Inflammatory macrophage treated with lipopolysaccharide for 4 hours (primary cell): ENCODE results near the gene PNLDC1.
"Not testable (repeated sequence)": the region's sequence is repeated elsewhere in the genome, so short reads cannot be mapped to it uniquely, and the experiment has no call there.

Source experiments
- DNase-seq: peaks from one replicate; pipeline ENCODE4 v3.0.0-alpha.2; 2020

Gene PNLDC1

GRCh38 chr6:159821122-159821521, 21.0 kb downstream of the PNLDC1 start:
- DNase-seq = no peak

GRCh38 chr6:159821726-159822125, 21.6 kb downstream of the PNLDC1 start:
- DNase-seq = no peak

- DNase-seq = no peak
Measured at GRCh38 chr6:159823953-159824352, 23.9 kb downstream of the PNLDC1 start.

GRCh38 chr6:159824690-159825089, 24.6 kb downstream of the PNLDC1 start:
- not testable (repeated sequence) for DNase-seq

- DNase-seq = no peak
Measured at GRCh38 chr6:159826004-159826403, 25.9 kb downstream of the PNLDC1 start.

- no peak for DNase-seq
Measured at GRCh38 chr6:159826968-159827647, 27.0 kb downstream of the PNLDC1 start.

GRCh38 chr6:159828074-159828473, 28.0 kb downstream of the PNLDC1 start:
- DNase-seq = no peak

- DNase-seq = peak; percentile 32
Measured at GRCh38 chr6:159829526-159829925, 29.4 kb downstream of the PNLDC1 start.

- no peak for DNase-seq
Measured at GRCh38 chr6:159830501-159831372, 30.7 kb downstream of the PNLDC1 start.

- no peak for DNase-seq
Measured at GRCh38 chr6:159831373-159831679, 31.2 kb downstream of the PNLDC1 start.

- no peak for DNase-seq
Measured at GRCh38 chr6:159832946-159833345, 32.9 kb downstream of the PNLDC1 start.

GRCh38 chr6:159833556-159833955, 33.5 kb downstream of the PNLDC1 start:
- DNase-seq = no peak

GRCh38 chr6:159833997-159834603, 34.0 kb downstream of the PNLDC1 start:
- no peak for DNase-seq

GRCh38 chr6:159836718-159837490, 36.8 kb downstream of the PNLDC1 start:
- no peak for DNase-seq

- DNase-seq = no peak
Measured at GRCh38 chr6:159837511-159837910, 37.4 kb downstream of the PNLDC1 start.

GRCh38 chr6:159838020-159838744, 38.1 kb downstream of the PNLDC1 start:
- DNase-seq = no peak

GRCh38 chr6:159842035-159842434, 42.0 kb downstream of the PNLDC1 start:
- peak; percentile 17 for DNase-seq

- DNase-seq = no peak
Measured at GRCh38 chr6:159844737-159845645, 44.9 kb downstream of the PNLDC1 start.

- not testable (repeated sequence) for DNase-seq
Measured at GRCh38 chr6:159848552-159848951, 48.5 kb downstream of the PNLDC1 start.

GRCh38 chr6:159849851-159850250, 49.8 kb downstream of the PNLDC1 start:
- peak; percentile 73 for DNase-seq

- DNase-seq = peak; percentile 38
Measured at GRCh38 chr6:159852877-159853276, 52.8 kb downstream of the PNLDC1 start.
